HFF-Myc (cell line): ENCODE results near the gene SMURF2.

Experiments used
- DNase-seq: peaks from one replicate; pipeline ENCODE4 v3.0.0-alpha.2; 2011; ENCODE audit warnings: low read depth; ENCODE audit errors: extremely low read depth
- H3K4me3 ChIP-seq: replicated peaks from 2 replicates; pipeline ENCODE4 v1.5.1; 2011; ENCODE audit warnings: low read depth, mild to moderate bottlenecking, control low read depth, low read length
- TF ChIP-seq, protein P1 (sequence below): IDR thresholded peaks from 2 replicates; pipeline ENCODE4 v1.5.1; 2012; ENCODE audit warnings: mild to moderate bottlenecking, low read depth, low read length, control low read depth; ENCODE audit errors: missing control alignments

The SMURF2 gene

GRCh38 chr17:64551461-64551860 lies 110.6 kb downstream of the SMURF2 start:
- H3K4me3 ChIP-seq: no peak overlapping the region
- TF ChIP-seq, protein P1, sequence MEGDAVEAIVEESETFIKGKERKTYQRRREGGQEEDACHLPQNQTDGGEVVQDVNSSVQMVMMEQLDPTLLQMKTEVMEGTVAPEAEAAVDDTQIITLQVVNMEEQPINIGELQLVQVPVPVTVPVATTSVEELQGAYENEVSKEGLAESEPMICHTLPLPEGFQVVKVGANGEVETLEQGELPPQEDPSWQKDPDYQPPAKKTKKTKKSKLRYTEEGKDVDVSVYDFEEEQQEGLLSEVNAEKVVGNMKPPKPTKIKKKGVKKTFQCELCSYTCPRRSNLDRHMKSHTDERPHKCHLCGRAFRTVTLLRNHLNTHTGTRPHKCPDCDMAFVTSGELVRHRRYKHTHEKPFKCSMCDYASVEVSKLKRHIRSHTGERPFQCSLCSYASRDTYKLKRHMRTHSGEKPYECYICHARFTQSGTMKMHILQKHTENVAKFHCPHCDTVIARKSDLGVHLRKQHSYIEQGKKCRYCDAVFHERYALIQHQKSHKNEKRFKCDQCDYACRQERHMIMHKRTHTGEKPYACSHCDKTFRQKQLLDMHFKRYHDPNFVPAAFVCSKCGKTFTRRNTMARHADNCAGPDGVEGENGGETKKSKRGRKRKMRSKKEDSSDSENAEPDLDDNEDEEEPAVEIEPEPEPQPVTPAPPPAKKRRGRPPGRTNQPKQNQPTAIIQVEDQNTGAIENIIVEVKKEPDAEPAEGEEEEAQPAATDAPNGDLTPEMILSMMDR: no peak
- no peak for DNase-seq

DNA sequence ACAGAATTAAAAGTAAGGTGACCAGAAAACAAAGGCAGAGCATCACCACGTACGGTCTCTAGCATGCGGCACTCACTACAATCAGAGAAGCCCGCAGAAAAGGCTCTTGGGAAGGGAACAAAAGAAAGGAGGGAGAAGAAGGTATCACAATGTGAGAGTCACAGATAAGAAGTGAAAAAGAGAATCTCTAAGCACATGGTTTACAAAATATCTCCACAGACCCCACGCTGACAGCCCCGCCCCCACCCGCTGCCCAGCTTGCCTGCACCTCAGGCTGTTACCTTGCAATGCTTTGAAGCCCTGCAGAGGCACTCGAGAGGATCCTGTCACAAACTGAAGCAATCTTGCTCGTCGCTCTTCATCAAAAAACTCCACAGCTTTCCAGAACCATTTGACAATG lies 114.8 kb downstream of the SMURF2 start:
- no peak overlapping the region for H3K4me3 ChIP-seq
- DNase-seq: no peak
- TF ChIP-seq, protein P1: no peak

DNA sequence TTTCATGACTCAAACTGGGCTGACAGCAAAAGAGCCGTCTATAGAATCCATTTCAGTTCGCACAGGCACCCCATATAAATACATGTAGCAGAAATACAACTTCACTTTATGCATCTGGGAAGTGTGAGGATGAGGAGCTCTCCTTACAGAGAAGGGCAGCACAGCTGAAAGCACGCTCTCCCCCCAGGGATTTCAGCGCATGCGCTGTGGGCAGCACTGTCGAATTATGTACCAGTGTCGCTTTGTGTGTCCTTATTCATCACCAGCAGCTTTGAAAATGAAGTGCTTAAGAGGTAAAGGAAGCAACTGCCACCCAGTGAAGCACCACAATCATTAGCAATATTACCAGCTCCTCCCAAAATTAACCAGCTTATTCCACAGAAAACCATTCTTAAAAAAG lies 115.4 kb downstream of the SMURF2 start:
- no peak for DNase-seq
- H3K4me3 ChIP-seq: no peak overlapping the region
- TF ChIP-seq, protein P1: no peak

DNA sequence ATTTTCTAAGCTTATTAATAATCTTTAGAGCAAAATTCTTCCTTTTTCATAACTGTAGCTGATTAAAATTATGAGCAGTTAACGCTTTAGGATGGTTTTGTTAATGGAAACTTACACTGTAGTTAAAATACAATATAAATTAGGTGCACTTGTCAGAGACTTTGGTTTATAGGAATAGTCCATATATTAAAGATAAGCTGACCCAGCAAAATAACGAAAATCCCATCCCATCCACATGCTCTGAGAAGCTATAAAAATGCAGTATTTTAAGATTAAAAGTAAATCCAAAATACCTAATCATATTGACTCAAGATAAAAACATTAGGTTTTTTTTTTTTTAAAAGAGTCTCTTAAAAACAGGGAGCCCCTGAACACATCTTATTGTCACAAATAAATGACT lies 117.4 kb downstream of the SMURF2 start:
- H3K4me3 ChIP-seq: no peak overlapping the region
- DNase-seq: no peak
- TF ChIP-seq, protein P1: no peak

DNA sequence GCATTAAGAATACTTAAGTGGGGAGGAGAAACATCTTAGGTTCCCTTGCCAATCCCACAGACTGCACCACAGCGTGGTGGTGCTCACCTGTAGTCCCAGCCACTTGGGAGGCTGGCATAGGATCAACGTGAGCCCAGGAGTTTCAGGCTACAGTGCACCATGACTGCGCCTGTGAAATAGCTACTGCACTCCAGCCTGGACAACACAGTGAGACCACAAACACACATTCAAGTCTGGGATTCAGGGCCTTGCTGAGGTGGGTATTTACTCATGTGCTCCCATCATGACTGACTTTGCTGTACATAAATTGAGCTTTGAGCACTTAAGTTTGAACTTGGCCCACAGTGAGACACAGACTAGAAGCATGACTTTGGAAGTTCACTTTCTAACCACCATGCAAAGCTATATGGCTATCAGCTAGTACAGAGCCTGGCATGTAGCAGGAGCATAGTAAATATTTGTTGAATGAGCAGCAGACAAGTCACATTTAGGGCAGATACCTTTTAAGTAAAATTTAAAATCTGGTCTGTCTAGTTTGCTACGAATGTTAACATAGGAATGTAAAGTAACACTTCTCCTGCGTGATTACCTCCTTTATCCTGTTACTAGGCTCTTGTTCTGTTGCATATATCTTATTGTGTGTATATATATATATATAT lies 121.9 kb downstream of the SMURF2 start:
- no peak for DNase-seq
- TF ChIP-seq, protein P1: no peak
- no peak overlapping the region for H3K4me3 ChIP-seq

- TF ChIP-seq, protein P1: no peak
- no peak for DNase-seq
- H3K4me3 ChIP-seq: no peak overlapping the region
These were observed 123.5 kb downstream of the SMURF2 start for GRCh38 chr17:64538508-64539130.

DNA sequence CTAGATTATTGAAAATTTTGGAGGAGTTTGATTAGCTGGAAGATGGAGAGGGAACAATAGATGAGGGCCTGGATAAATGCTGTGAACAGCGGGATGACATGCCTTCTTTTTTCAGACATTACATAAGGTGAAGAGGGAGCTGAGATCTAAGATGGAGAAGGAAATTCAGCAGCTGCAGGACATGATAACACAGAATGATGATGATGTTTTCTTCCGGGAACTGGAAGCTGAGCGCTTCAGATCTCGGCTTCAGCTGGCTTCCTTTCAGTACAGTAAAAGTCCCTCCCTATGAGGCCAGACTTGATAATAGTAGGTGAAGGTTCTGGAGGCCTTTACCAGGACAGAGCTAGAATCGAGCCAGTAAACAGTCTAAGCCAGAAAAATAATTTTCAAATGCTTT lies 124.6 kb downstream of the SMURF2 start:
- no peak for DNase-seq

More for the DNA sequence above, 124.6 kb downstream of the SMURF2 start:
- TF ChIP-seq, protein P1: no peak
- H3K4me3 ChIP-seq: no peak overlapping the region
